CD4-positive, alpha-beta T cell (primary cell): ENCODE results near the gene UNKL. TPM values are rescaled to one million over a fixed set of nuclear protein-coding genes. Genes with fewer than 3 reads are reported as not detected.

Source experiments
- ATAC-seq: fragments of 200-7000 bp; cut with Tn5 transposase; one replicate; pipeline ENCODE4 v1.10.0; 2022; ENCODE audit warnings: mild to moderate bottlenecking; ENCODE audit not compliant: poor library complexity
- CTCF ChIA-PET: fragments of 350-600 bp; sonication (Branson Sonifier 250); formaldehyde crosslinking; loops from one replicate; lab custom pipeline; 2021; ENCODE audit warnings: antibody characterized with exemption, inconsistent platforms; lab: Charles Lee
- POLR2A ChIA-PET: fragments of 350-600 bp; sonication (Branson Sonifier 250); formaldehyde crosslinking; loops from one replicate; lab custom pipeline; 2021; ENCODE audit warnings: antibody characterized with exemption, inconsistent platforms; lab: Charles Lee
- DNase-seq, 14 experiments: peaks; one replicate each; pipeline ENCODE4 v3.0.0-alpha.2; 2013 to 2020; ENCODE audit warnings: mixed read lengths in 2 of 14
- H3K27ac ChIP-seq, 2 donors: one replicate each; pipeline versions ENCODE4 v1.5.1 to v1.7.0; 2013; ENCODE audit warnings: low read length in 2 of 2, low read depth in 1 of 2, mild to moderate bottlenecking in 1 of 2
- H3K27me3 ChIP-seq, 2 experiments: 1 replicate in 1 of 2; 2 replicates in 1 of 2; pipeline versions ENCODE4 v1.6.1 to v1.7.0; 2013; ENCODE audit warnings: low read length in 2 of 2, control low read depth in 1 of 2, mild to moderate bottlenecking in 1 of 2, moderate library complexity in 1 of 2; ENCODE audit not compliant: insufficient read depth in 2 of 2, control insufficient read depth in 1 of 2
- H3K36me3 ChIP-seq: one replicate; pipeline ENCODE4 v1.6.1; 2013; ENCODE audit warnings: low read length, control low read depth; ENCODE audit not compliant: insufficient read depth
- H3K4me1 ChIP-seq: one replicate; pipeline ENCODE4 v1.6.1; 2013; ENCODE audit warnings: low read length, control low read depth; ENCODE audit not compliant: insufficient read depth
- H3K4me3 ChIP-seq: one replicate; pipeline ENCODE4 v1.5.1; 2013; ENCODE audit warnings: mild to moderate bottlenecking, low read length, moderate library complexity
- H3K9me3 ChIP-seq, 2 experiments: 1 replicate in 1 of 2; 2 replicates in 1 of 2; pipeline versions ENCODE4 v1.6.1 to v1.7.0; 2013; ENCODE audit warnings: low read length in 2 of 2, mild to moderate bottlenecking in 2 of 2, control low read depth in 1 of 2, moderate library complexity in 1 of 2; ENCODE audit not compliant: control insufficient read depth in 1 of 2, insufficient read depth in 1 of 2
- H3K27ac Mint-ChIP-seq: one replicate; pipeline ENCODE4 v1.8.0; 2020; ENCODE audit warnings: mixed read lengths
- H3K27me3 Mint-ChIP-seq: one replicate; pipeline ENCODE4 v1.8.0; 2021; ENCODE audit warnings: mixed read lengths
- H3K36me3 Mint-ChIP-seq: one replicate; pipeline ENCODE4 v1.8.0; 2021; ENCODE audit warnings: low read depth, mixed read lengths
- H3K4me1 Mint-ChIP-seq: one replicate; pipeline ENCODE4 v1.8.0; 2021; ENCODE audit warnings: low read depth, mixed read lengths
- H3K4me3 Mint-ChIP-seq: one replicate; pipeline ENCODE4 v1.8.0; 2020; ENCODE audit warnings: mild to moderate bottlenecking, mixed read lengths
- H3K9me3 Mint-ChIP-seq: one replicate; pipeline ENCODE4 v1.8.0; 2020; ENCODE audit warnings: mixed read lengths
- intact Hi-C, 2 experiments: fragments of 100-400 bp; cut with DNase I in 1 of 2; cut with micrococcal nuclease in 1 of 2; formaldehyde crosslinking; loops; one replicate each; pipeline versions ENCODE4 v1.15.1 to v1.9.0; 2023 to 2025; cut with DNase I, micrococcal nuclease
- total RNA-seq, 174 experiments: library from RNA in 2 of 174; stranded (reverse) in 2 of 174; gene quantifications; one replicate each; pipeline ENCODE4 v1.2.3 and lab custom pipeline; 2021 to 2026
- TF ChIP-seq, protein P1 (sequence below): fragments of 200-600 bp; IDR thresholded peaks from one replicate; pipeline ENCODE4 v1.8.0; 2022; ENCODE audit warnings: antibody characterized with exemption, mild to moderate bottlenecking

Gene UNKL
- total RNA-seq, 2 experiments from 2014 or later: 52.6 to 53.2 TPM

DNA sequence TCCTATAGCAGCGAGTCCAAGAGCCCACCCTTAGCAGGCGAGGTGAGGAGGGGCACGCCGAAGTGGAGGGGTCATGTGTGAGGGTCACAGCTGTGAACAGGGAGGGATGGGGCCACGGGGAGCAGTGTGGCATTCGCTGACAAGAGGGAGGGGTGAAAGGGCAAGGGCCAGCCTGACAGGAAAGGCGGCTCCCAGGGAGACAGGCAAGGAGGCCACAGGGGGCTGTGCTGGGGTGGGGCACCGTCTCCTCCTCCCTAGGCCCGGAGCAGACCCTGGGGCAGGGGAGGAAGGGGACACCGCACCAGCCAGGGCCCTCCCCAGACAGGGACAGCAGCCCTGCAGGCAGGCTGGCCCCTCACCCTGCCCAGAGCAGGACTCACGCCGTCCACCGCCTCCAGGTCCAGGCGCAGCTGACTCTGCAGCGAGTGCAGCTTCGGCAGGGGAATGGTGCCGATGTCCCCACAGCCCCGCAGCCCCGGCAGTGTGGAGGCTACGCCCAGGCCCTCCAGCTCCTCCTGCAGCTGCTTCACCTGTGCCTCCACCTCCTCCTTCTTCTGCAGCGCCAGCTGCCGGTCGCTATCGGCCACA lies 47.7 kb downstream of the UNKL start:
- Mint-ChIP-seq H3K27ac (no peak overlapping the region), H3K36me3 (peaks cover 43% of the 10 kb centered on the region), H3K4me3 (no peak overlapping the region), H3K27me3 (no peaks in the 10 kb centered on the region), H3K4me1 (no peaks in the 10 kb centered on the region), H3K9me3 (no peaks in the 10 kb centered on the region)
- intact Hi-C loops: no loop called here
- POLR2A ChIA-PET: no interaction called here
- Histone ChIP-seq H3K27ac (no peak overlapping the region), H3K4me1 (no peaks in the 10 kb centered on the region), H3K4me3 (no peak overlapping the region), H3K36me3 (peaks cover 68% of the 10 kb centered on the region), H3K9me3 (no peaks in the 10 kb centered on the region), H3K27me3 (no peaks in the 10 kb centered on the region)
- CTCF ChIA-PET: no interaction called here
- TF ChIP-seq, protein P1, sequence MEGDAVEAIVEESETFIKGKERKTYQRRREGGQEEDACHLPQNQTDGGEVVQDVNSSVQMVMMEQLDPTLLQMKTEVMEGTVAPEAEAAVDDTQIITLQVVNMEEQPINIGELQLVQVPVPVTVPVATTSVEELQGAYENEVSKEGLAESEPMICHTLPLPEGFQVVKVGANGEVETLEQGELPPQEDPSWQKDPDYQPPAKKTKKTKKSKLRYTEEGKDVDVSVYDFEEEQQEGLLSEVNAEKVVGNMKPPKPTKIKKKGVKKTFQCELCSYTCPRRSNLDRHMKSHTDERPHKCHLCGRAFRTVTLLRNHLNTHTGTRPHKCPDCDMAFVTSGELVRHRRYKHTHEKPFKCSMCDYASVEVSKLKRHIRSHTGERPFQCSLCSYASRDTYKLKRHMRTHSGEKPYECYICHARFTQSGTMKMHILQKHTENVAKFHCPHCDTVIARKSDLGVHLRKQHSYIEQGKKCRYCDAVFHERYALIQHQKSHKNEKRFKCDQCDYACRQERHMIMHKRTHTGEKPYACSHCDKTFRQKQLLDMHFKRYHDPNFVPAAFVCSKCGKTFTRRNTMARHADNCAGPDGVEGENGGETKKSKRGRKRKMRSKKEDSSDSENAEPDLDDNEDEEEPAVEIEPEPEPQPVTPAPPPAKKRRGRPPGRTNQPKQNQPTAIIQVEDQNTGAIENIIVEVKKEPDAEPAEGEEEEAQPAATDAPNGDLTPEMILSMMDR: no peak
- no peak for ATAC-seq
- DNase-seq: no peak

DNA sequence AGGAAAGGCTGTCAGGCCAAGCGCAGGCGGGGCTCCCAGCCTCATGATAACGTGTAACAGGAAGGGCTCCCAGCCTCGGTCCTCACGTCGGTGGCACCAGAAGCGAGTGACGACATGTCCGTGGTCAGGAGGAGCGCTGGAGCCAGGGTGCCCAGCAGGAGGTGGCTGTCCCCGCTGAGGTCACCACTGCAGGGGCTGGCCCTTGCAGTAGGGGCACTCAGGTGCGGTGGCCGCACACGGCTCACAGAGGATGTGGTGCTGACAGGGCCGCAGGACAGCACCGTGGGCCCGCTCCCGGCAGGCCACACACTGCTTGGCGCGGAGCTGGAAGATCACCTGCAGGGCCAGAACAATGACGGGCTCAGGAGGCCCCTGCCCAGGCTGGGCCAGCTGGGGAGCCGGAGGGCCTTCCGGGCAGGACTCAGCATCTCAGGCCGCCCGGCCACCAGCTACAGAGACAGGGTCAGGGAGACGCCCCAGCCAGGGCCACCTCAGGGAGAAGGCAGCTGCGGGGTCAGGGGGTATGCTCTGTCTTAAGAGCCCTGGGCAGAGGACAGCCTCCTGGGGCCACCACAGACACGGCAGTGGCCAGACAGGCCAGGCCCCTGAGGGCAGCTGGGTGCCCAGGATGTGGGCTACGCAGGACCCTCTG lies 48.3 kb downstream of the UNKL start:
- Histone ChIP-seq H3K9me3 (no peaks in the 10 kb centered on the region), H3K27ac (no peak overlapping the region), H3K4me3 (no peak overlapping the region), H3K4me1 (no peaks in the 10 kb centered on the region), H3K27me3 (no peaks in the 10 kb centered on the region), H3K36me3 (peaks cover 68% of the 10 kb centered on the region)
- no peaks in the 10 kb centered on the region for H3K9me3 Mint-ChIP-seq
- no peak overlapping the region for H3K4me3 Mint-ChIP-seq
- H3K4me1 Mint-ChIP-seq: no peaks in the 10 kb centered on the region
- no peak overlapping the region for H3K27ac Mint-ChIP-seq
- ChIA-PET CTCF (no interaction called here), POLR2A (no interaction called here)
- peaks cover 43% of the 10 kb centered on the region for H3K36me3 Mint-ChIP-seq
- ATAC-seq: no peak
- intact Hi-C loops: no loop called here
- no peak for DNase-seq
- TF ChIP-seq, protein P1: no peak
- no peaks in the 10 kb centered on the region for H3K27me3 Mint-ChIP-seq

DNA sequence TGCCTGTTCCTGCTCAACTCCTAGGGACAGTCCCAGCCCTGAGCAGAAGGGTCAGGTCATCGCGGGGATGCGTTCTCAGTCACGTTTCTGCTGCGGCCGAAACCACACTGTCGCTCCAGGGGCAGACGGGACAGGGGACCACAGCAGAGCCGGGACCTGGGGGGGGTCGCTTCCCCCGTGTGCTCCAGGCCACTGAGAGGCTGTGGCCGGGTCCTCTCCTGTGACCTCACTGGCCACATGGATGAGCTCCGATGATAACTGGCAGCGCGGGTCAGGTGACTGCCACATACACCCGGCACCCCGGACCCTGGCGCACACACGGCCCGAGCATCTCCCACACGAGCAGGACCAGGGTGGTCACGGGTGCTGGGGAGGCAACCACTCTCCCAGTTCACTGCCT lies 50.0 kb downstream of the UNKL start:
- H3K4me1 Mint-ChIP-seq: no peaks in the 10 kb centered on the region
- TF ChIP-seq, protein P1: no peak
- Histone ChIP-seq H3K36me3 (peaks cover 65% of the 10 kb centered on the region), H3K4me1 (no peaks in the 10 kb centered on the region), H3K27me3 (no peaks in the 10 kb centered on the region), H3K9me3 (no peaks in the 10 kb centered on the region), H3K27ac (no peak overlapping the region), H3K4me3 (no peak overlapping the region)
- ChIA-PET POLR2A (no interaction called here), CTCF (interaction anchor here (1.4 to 1.7 kb wide), 3 partner anchors 15 to 215 kb away, joined by 3 to 15 read pairs (median 4); no protein-coding TSS in a partner anchor)
- no peak overlapping the region for H3K27ac Mint-ChIP-seq
- no peak overlapping the region for H3K4me3 Mint-ChIP-seq
- ATAC-seq (no peak), DNase-seq (no peak)
- no peaks in the 10 kb centered on the region for H3K9me3 Mint-ChIP-seq
- intact Hi-C loops: no loop called here
- no peaks in the 10 kb centered on the region for H3K27me3 Mint-ChIP-seq
- peaks cover 46% of the 10 kb centered on the region for H3K36me3 Mint-ChIP-seq
